HG02885 (cell line): ENCODE results near the gene EXOC6B.

Experiments
- ATAC-seq: cut with Tn5 transposase; IDR thresholded peaks from one replicate; pipeline ENCODE4 v1.9.1; 2021; ENCODE audit warnings: mild to moderate bottlenecking; ENCODE audit not compliant: unreplicated experiment, poor library complexity

Gene EXOC6B

DNA sequence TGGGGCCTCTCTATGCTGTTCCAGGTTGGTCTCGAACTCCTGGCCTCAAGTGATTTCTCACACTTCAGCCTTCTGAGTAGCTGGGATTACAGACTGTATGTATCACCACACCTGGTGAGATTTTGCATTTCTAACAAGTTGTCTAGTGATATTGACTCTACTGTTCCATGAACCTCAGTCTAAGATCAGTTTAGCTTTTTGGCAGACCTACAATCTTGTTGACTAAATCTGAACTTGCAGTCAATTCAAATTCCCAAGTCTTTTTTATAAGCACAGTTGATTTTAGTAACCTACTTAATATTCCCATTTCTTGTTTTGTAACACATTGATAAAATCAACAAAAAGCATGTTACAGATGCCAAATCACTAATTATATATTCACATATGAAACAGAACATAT is 412.1 kb downstream of the EXOC6B start:
- no peak for ATAC-seq

GRCh38 chr2:72412214-72412613 is 413.6 kb downstream of the EXOC6B start:
- ATAC-seq, result no peak

DNA sequence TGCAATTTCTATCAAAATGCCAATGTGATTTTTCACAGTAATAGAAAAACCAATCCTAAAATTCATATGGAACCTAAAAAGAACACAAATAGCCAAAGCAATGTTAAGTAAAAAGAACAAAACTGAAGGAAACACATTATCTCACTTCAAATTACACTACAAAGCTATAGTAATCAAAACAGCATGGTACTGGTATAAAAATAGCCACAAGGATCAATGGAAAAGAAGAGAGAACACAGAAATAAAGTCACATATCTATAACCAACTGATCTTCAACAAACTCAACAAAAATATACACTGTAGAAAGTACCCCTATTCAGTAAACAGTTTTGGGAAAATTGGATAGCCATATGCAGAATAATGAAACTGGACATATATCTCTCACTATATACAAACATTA is 426.0 kb downstream of the EXOC6B start:
- no peak for ATAC-seq

GRCh38 chr2:72395096-72395495 is 430.7 kb downstream of the EXOC6B start:
- no peak for ATAC-seq

- no peak for ATAC-seq
Observed at GRCh38 chr2:72394541-72395070, 431.2 kb downstream of the EXOC6B start.

GRCh38 chr2:72389447-72389846 is 436.4 kb downstream of the EXOC6B start:
- ATAC-seq, result no peak

GRCh38 chr2:72388263-72388662 is 437.6 kb downstream of the EXOC6B start:
- no peak for ATAC-seq

- no peak for ATAC-seq
Observed at GRCh38 chr2:72386288-72386687, 439.5 kb downstream of the EXOC6B start.

GRCh38 chr2:72378753-72379348 is 447.0 kb downstream of the EXOC6B start:
- no peak for ATAC-seq

GRCh38 chr2:72367530-72368225 is 458.2 kb downstream of the EXOC6B start:
- no peak for ATAC-seq

DNA sequence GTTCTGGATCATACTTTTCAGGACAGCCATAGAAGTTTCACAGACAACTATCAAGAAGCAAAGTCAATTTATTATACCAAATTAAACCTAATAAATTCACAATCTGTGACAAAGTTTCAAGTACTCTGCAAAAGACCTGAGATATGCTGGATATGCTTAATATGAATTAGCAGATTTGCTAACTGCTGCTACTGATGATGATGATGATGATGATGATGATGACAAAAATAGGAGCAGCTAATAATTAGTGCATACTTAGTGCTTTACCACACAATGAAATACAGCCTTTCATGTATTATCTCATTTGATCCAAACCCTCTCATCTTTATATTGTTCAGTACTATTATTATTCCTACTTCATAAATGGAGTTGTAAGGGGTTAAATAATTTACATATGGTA is 462.4 kb downstream of the EXOC6B start:
- ATAC-seq, result no peak

DNA sequence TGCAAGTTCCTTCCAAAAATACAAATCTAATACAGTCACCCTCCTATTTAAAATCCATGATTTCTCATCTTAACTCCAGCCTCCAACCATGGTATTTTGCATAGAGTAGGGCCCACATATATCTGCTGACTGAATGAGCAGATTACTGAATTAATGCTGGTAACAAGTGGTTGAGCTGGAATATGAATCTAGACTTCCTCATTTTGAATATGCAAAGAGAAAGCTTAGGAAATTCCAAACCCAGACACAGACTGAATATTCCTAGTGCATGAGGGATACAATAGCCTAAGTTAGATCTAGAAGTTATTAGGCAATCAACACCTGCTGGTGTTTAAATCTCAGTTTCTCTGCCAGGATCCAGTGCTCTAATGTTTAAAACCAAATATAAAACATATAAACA is 463.1 kb downstream of the EXOC6B start:
- ATAC-seq, result no peak

- no peak for ATAC-seq
Observed at GRCh38 chr2:72361521-72361920, 464.3 kb downstream of the EXOC6B start.

DNA sequence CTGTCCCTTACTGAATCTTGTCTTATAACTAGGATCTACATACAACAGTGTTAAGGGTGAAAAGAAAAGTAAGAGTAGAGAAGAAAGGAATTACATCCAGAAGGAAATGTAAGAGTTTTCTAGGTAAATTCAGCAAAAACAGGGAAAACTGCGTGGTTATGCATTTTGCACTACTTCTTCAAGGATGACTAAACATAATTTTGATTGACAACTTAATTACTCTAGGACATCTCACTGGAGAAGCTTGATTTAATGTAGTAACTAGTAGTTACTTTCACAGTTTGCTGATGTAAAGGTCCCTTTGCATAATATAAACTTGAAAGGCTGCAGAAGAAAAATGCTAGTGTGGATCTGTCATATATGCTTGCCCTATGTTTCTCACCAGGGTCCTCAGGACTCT is 464.8 kb downstream of the EXOC6B start:
- no peak for ATAC-seq

- ATAC-seq, result no peak
Observed at GRCh38 chr2:72350852-72351251, 475.0 kb downstream of the EXOC6B start.

DNA sequence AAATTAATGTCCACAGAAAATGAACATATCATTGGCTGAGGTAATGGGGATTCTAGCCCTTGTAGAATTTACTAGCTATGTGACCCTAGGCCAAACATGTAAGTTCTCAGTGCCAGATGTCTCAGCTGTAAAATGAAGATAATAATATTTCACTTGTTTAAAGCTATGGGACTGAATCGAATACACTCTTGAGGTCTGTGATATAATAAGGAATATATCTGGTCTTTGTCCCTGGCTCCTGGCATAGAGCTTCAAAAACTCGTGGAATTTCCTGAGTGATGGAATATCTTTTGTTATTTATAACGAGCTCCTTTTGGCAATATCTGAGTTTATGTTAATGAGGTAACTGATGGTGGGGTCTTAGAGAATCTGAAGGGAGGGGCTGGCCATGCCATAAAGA is 476.8 kb downstream of the EXOC6B start:
- no peak for ATAC-seq

DNA sequence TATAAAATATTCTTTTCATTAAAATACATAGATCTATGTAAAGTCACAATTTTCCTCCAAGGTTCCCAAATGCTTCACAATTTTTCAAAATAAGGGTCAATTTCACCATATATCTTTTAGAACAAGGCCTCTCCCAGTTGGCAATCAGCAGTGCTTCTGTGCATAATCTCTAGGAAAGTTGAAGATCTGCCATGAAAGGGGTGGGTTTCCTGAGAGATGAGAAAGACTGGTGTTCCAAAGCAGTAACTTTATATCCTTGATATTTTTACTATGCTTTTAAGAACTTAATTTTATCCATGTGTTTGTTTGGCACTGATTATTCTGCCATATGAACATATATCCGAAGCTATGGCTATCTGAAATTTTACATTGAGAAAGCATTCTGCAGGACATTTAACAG is 478.8 kb downstream of the EXOC6B start:
- ATAC-seq, result no peak

DNA sequence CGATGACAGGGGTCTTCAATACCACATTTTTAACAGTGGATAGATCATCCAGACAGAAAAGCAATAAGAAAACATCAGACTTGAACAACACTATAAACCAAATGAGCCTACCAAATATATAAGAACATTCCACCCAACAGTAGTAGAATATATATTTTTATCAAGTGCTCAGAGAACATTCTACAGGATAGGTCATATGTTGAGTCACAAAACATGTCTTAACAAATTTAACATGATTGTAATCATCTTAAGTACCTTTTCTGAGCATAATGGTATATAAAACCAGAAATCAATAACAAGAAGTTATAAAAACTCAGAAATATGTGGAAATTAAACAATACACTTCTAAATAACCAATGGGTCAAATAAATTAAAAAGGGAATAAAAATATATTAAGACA is 484.2 kb downstream of the EXOC6B start:
- ATAC-seq, result no peak

DNA sequence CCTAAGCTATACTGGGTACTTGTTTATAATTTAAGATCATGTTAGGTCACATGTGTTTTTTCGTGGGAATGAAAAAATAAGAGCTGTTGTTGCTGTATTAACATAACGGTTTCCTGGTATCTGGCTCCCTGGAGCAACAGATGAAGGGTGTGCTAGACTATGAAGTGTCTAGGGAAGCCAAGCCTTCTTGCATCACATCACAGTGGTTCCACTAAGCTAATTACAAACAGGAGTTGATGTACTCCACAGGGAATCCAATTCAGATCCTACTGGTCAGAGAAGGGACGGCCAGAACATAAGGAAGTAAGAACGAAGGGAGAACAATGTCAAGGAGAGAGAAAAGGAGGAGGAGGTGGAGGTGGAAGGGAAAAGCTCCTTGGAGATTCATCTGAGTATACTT is 485.2 kb downstream of the EXOC6B start:
- no peak for ATAC-seq

GRCh38 chr2:72338076-72338475 is 487.8 kb downstream of the EXOC6B start:
- ATAC-seq, result no peak

DNA sequence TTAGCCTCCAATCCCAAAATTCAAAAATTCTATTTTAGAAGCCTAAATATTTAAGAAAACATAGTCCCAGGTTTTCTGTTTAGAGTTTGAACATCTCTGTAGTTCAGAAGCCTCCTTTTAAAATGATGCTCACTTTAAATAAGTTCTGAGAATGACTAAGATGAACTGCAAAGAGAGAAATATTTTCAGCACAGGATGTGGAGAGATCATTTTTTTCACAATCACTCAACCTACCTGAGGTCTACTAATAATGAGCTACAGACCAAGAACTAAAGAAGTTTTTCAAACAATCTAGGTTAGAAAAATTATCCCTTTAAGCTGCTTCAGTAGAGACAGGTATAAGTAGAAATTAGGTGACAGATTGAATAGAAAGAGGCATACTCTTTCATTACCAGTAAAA is 493.1 kb downstream of the EXOC6B start:
- ATAC-seq, result no peak

- ATAC-seq, result no peak
Observed at GRCh38 chr2:72330652-72331051, 495.2 kb downstream of the EXOC6B start.
